Activated T-cell treated with anti-CD3 and anti-CD28 coated beads for 48 hours (primary cell): ENCODE measurements around the gene ACIN1.

Experiments used
- DNase-seq: peaks from one replicate; pipeline ENCODE4 v3.0.0-alpha.2; 2020; ENCODE audit warnings: low read depth

The ACIN1 gene

GRCh38 chr14:23057757-23058653 lies 36.9 kb downstream of the ACIN1 start:
- DNase-seq: peak; percentile 85

- DNase-seq: peak; percentile 66
Observed at GRCh38 chr14:23056956-23057756, 37.8 kb downstream of the ACIN1 start, which contains the start of gene CDH24. Gene CDH24 (minus strand): TSS chr14:23057520. CDS start chr14:23055733, 1,787 bp downstream.

GRCh38 chr14:23056145-23056955 lies 38.6 kb downstream of the ACIN1 start:
- DNase-seq: peak; percentile 58

GRCh38 chr14:23055621-23056144 lies 39.3 kb downstream of the ACIN1 start:
- DNase-seq: no peak

- DNase-seq: no peak
Observed at GRCh38 chr14:23055147-23055550, 39.8 kb downstream of the ACIN1 start.

- no peak for DNase-seq
Observed at GRCh38 chr14:23054000-23054811, 40.7 kb downstream of the ACIN1 start.

GRCh38 chr14:23053426-23053825 lies 41.5 kb downstream of the ACIN1 start:
- no peak for DNase-seq

- DNase-seq: no peak
Observed at GRCh38 chr14:23052671-23053070, 42.3 kb downstream of the ACIN1 start.

- DNase-seq: no peak
Observed at GRCh38 chr14:23052182-23052623, 42.7 kb downstream of the ACIN1 start.

- no peak for DNase-seq
Observed at GRCh38 chr14:23051141-23052057, 43.5 kb downstream of the ACIN1 start.

- DNase-seq: no peak
Observed at GRCh38 chr14:23049011-23049410, 45.9 kb downstream of the ACIN1 start.

GRCh38 chr14:23047751-23048693 lies 46.9 kb downstream of the ACIN1 start:
- DNase-seq: no peak

GRCh38 chr14:23047034-23047634 lies 47.8 kb downstream of the ACIN1 start:
- no peak for DNase-seq

GRCh38 chr14:23045419-23046357 lies 49.2 kb downstream of the ACIN1 start:
- DNase-seq: no peak

- no peak for DNase-seq
Observed at GRCh38 chr14:23044840-23045239, 50.1 kb downstream of the ACIN1 start.

GRCh38 chr14:23043754-23044153 lies 51.2 kb downstream of the ACIN1 start:
- DNase-seq: no peak

- DNase-seq: no peak
Observed at GRCh38 chr14:23043145-23043544, 51.8 kb downstream of the ACIN1 start.
